GM12872 (cell line): Measurements from ENCODE around the gene LHFPL6.

Experiments
- TF ChIP-seq, protein P1 (sequence below): IDR thresholded peaks from 3 replicates; pipeline ENCODE4 v1.5.1; 2011; ENCODE audit warnings: low read depth, mild to moderate bottlenecking, low read length, moderate library complexity; ENCODE audit not compliant: insufficient read depth

Gene LHFPL6

DNA sequence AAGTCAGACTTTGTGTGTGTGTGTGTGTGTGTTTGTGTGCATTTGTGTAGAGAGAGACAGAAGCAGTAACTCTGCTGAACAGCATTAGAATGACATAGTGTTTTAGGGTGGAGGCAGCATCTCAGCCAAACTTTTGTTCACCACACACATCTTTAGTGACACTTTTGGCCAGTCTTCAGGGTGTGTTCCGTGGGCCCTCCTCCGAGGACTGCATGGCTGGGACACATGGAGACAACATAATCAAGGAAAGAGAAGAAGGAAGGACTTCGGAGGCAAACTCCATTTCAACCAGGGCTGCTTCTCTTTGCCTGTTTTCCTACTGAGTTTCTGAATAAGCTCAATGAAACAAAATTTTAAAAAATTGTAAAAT is 205.1 kb downstream of the LHFPL6 start:
- TF ChIP-seq, protein P1, sequence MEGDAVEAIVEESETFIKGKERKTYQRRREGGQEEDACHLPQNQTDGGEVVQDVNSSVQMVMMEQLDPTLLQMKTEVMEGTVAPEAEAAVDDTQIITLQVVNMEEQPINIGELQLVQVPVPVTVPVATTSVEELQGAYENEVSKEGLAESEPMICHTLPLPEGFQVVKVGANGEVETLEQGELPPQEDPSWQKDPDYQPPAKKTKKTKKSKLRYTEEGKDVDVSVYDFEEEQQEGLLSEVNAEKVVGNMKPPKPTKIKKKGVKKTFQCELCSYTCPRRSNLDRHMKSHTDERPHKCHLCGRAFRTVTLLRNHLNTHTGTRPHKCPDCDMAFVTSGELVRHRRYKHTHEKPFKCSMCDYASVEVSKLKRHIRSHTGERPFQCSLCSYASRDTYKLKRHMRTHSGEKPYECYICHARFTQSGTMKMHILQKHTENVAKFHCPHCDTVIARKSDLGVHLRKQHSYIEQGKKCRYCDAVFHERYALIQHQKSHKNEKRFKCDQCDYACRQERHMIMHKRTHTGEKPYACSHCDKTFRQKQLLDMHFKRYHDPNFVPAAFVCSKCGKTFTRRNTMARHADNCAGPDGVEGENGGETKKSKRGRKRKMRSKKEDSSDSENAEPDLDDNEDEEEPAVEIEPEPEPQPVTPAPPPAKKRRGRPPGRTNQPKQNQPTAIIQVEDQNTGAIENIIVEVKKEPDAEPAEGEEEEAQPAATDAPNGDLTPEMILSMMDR, result no peak

DNA sequence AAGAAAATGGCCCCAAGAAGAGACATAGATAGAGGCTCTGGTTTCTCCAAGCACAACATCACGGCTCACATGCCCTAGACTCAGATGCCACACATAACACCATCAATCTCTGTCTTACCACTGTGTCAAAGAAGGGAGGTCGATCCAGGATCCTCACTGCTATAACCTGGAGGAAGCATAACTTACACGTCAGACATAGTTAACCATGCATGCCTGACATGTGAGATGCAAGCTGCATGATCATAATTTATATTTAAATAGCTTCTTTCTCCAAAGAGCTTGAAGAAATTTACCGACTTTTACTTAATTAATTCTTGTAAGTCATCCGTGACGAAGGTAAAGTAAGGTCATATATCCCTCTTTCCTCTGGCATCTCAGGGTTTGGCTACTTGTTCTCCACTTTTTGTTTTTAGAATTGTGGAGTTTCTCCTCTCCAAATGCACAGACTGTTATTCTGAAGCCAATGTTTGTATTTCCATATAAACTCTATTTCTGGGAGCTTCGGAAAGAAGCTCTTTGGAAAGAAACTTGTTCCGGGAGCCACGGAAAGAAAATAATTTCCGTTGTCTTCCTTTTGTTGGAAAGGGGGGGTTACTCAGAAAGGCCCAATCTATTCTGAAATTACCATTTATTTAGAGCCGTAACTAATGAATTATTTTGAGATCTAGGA is 205.6 kb downstream of the LHFPL6 start:
- TF ChIP-seq, protein P1, result no peak

DNA sequence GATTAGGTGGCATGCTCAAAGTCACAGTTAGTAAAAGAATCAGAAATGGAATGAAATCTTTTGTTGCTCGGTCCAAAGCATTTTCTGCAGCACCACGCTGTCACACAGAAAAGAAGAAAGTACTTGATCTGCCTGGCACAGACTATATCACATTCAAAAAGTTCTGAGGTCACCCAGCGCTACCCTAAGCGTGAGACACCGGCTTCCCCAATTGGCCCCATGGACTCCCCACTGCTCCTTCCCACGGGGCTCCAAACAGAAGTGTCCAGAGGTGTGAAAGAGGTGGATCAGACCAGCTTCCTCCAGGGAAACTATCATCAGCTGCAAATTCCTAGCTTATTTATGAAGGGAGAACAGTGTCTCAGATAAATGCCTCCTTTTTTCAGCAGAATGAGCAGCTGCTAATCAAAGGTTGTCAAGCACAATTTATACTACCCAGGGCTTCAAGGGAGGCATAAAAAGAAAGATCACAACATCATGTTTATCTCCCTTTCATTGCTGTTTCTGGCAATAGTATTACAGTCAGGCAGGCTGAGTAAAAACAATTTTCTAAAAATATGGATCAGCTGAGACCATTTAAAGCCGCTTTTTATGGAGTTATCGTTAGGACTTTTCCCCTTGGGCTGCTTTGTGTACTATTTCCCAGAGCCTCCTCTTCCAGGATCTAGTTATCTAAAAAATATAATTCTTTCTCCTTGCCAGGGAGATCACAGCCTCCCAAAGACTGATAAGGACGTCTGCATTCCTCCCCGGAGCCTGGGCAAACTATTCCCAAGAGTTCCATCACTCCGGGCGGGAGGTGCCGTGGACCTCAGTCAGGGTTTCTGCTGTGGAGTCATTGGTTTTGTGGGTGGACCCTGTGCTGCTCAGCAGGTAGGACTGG is 208.0 kb downstream of the LHFPL6 start:
- TF ChIP-seq, protein P1, result no peak

DNA sequence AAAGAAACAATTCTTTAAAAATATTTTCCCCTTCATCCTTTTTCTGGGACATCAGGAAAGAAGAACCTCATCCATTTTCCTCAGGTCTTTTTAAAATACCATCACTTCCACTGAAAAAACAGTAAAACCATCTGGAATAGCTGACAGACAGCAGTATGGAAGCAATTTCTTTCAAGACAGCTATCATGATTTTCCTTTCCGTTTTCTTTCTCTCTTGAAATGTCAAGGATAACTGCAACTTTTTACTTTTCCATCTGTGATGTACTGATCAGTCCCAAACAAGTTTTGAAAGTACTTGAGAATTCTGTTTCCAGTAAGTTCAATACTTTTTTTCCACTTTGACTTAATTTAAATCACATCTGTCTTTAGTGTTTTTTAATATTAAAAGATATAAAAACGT is 211.2 kb downstream of the LHFPL6 start:
- TF ChIP-seq, protein P1, result no peak

DNA sequence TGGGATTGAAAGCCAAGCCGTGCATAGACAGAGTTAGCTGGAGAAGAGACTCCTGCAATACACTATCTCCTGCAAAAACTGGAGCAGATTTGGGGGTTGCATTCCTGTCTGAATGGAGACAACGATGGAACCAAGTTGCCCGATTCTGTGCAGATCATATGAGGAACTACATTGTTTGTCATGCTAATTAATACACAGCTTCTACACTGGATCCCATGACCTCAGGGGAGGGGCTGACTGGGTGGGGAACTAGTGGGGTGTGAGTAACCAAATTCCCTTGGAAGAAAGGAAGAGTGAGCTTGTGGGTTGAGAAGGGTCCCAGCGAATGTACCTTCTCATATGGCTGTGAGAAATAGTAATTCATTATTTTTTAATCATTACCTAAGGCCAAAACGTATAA is 214.0 kb downstream of the LHFPL6 start:
- TF ChIP-seq, protein P1, result no peak

DNA sequence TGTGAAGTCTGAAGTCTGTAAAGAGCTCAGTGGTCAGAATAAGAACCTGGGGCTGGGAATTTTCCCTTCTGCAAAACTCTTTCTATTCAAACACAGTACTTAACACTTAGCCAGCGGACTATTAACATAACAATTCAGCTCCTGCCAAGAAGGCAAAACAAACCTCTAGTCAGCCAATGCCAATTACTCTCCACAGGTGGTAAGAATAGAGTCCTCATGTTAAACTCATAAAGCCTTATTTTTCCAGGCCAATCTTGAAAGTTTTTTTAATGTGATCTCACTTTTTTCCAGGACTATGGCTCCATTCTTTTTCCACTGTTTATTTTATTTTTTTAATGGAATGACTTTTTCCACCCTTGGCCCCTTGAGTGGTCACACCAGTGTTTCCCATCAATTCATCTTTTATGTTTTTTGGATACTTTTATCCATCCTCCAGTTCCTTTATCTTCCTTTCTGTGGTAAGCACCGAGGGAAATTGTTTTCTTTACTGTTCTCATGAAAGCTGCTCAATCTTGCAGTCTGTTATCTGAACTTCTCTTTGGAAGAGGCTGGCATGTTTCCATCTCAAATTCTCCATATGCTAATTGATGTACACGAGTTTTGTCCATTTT is 217.3 kb downstream of the LHFPL6 start:
- TF ChIP-seq, protein P1, result no peak

DNA sequence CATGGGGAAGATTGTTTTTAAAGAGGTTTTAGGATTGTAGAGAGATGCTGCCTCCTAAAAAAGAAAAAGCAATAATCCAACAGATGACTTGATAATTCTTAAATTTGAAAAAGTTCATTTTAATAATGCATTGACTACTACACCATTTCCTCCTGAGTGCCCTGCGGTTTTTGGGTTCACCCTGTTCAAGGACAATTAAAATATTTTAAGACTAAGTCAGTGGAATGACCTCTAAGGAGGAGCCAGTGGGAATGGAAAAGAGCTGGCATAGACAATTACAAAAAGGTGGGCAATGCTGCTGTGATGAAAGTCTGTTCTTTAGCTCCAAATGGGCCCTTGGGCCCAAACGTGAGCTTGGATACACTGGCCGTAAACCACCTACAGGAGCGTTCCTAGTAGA is 217.8 kb downstream of the LHFPL6 start:
- TF ChIP-seq, protein P1, result no peak
